ENCODE results near the gene TSHZ3. TPM values are rescaled to one million over a fixed set of nuclear protein-coding genes. Genes with fewer than 3 reads are reported as not detected.

The TSHZ3 gene
- total RNA-seq, 4 donors from 2014 or later = 2.1 to 3.2 (median 2.7) TPM

GRCh38 chr19:31340042-31341025, 8.9 kb downstream of the TSHZ3 start:
- WGBS = 14% methylated on average over 14 of the region's 14 CpGs

GRCh38 chr19:31339411-31339810, 9.8 kb downstream of the TSHZ3 start:
- Histone ChIP-seq H3K4me1 (peaks cover 23% of the 10 kb centered on the region), H3K27me3 (no peaks in the 10 kb centered on the region), H3K4me3 (no peak overlapping the region), H3K9me3 (no peaks in the 10 kb centered on the region), H3K36me3 (no peaks in the 10 kb centered on the region), H3K27ac (no peak overlapping the region)
- 24% methylated on average over 5 of the region's 5 CpGs for WGBS
- no peak for DNase-seq (ENCODE audit: low spot score in 2 of 2)
- no peak for TF ChIP-seq POLR2AphosphoS5 (IDR thresholded peaks at IDR 0.05)
- TF ChIP-seq POLR2A (IDR thresholded peaks at IDR 0.05) = no peak
- TF ChIP-seq CTCF (IDR thresholded peaks at IDR 0.05) = no peak
- no peak for TF ChIP-seq EP300 (IDR thresholded peaks at IDR 0.05)

More at GRCh38 chr19:31340042-31341025, 8.9 kb downstream of the TSHZ3 start:
- H3K4me3 ChIP-seq = no peak overlapping the region
- H3K27me3 ChIP-seq = no peaks in the 10 kb centered on the region
- H3K4me1 ChIP-seq = peaks cover 23% of the 10 kb centered on the region
- no peak for DNase-seq (ENCODE audit: low spot score in 2 of 2)
- H3K36me3 ChIP-seq = no peaks in the 10 kb centered on the region
- H3K27ac ChIP-seq = no peak overlapping the region
- H3K9me3 ChIP-seq = no peaks in the 10 kb centered on the region
- TF ChIP-seq EP300 (IDR thresholded peaks at IDR 0.05) (no peak), POLR2A (IDR thresholded peaks at IDR 0.05) (no peak), CTCF (IDR thresholded peaks at IDR 0.05) (no peak), POLR2AphosphoS5 (IDR thresholded peaks at IDR 0.05) (no peak)

DNA sequence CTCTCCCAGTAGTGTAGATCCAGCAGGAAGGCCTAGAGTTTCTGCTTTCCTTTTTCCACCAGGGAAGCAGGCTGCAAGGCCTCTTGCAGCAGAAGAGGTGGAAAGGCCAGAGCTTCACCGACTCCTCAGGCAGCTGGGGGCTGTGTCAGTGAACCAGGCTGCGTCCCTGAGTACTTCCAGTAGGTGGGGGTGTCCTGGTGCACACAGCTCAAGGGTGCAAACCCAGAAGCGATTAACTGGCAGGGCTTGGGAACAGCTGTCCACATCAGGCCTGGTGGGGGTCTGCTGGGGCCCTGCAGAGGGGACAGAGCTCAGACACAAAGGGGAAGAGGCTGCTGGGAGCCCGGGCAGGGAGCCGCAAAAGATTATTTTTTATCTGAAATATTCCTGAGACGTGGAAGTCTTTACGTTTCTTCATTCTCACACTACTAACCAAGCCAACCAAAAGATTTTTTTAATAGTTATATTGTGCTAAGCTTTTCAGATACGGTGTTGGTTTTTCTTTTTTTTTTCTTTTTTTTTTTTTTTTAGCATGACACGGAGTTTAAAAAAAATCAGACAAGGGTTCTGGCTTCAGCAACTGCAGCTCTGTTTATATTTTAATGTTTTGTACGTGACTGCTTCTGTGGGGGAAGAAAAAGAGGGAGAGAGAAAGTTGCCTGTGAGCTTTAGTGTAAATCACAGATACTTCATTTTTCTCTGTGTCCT, 11.0 kb downstream of the TSHZ3 start:
- Histone ChIP-seq H3K9me3 (no peaks in the 10 kb centered on the region), H3K4me3 (no peak overlapping the region), H3K36me3 (no peaks in the 10 kb centered on the region), H3K27me3 (no peaks in the 10 kb centered on the region), H3K27ac (no peak overlapping the region), H3K4me1 (peaks cover 23% of the 10 kb centered on the region)
- DNase-seq (ENCODE audit: low spot score in 2 of 2) = no peak
- 64% methylated on average over 10 of the region's 10 CpGs for WGBS
- TF ChIP-seq POLR2A (IDR thresholded peaks at IDR 0.05) = no peak
- peak in 1 of 2 donors; percentile 45 for TF ChIP-seq CTCF (IDR thresholded peaks at IDR 0.05)
- TF ChIP-seq EP300 (IDR thresholded peaks at IDR 0.05) = no peak
- TF ChIP-seq POLR2AphosphoS5 (IDR thresholded peaks at IDR 0.05) = no peak

DNA sequence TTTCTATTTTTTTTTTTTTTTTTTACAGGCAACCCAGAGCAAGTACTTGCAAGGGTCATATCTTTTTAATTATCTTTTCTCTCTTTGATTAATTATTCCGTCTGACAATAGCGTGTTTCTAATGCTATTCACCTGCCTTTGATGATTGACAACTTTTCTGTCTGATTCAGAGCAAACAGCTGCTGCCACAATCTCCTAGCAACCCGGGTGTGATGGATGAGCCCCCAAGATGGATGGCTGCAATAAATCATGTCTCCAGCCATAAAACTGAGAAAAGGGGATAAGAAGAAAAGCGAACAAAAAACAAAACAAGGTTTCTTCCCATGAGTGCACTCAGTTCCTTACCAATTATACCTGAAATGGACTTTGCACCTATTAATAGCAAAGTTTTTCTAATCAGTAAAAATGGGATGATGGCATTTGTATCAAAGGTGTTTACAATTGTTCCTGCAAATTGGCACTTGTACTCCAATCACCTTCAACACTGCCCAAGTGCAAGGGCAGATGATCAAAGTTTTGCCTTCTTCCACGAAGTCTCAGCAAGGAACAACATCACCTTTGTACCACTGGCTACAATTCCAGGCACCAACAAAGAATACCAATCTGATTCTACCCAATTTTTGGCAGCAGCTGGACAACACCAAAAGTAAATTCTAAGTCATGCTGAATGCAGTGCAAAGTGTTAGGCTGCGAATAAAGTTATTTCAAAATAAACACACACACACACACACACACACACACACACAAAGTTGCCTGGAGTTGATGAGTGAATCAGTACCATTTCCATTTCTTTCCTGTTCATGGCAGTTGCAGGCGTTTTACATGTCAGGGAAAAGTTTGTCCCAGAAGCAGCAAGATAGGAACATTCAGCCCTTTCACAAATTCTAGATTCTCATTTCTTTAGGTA, 12.0 kb downstream of the TSHZ3 start:
- Histone ChIP-seq H3K9me3 (no peaks in the 10 kb centered on the region), H3K36me3 (no peaks in the 10 kb centered on the region), H3K4me3 (no peak overlapping the region), H3K27me3 (no peaks in the 10 kb centered on the region), H3K4me1 (peaks cover 23% of the 10 kb centered on the region), H3K27ac (no peak overlapping the region)
- no peak for DNase-seq (ENCODE audit: low spot score in 2 of 2)
- WGBS = 89% methylated on average over 7 of the region's 7 CpGs
- TF ChIP-seq CTCF (IDR thresholded peaks at IDR 0.05) (no peak), POLR2A (IDR thresholded peaks at IDR 0.05) (no peak), POLR2AphosphoS5 (IDR thresholded peaks at IDR 0.05) (no peak), EP300 (IDR thresholded peaks at IDR 0.05) (no peak)

Data from suprapubic skin (tissue), 4 donors.